ENCODE measurements around the gene HRAS. TPM values are rescaled to one million over a fixed set of nuclear protein-coding genes. Genes with fewer than 3 reads are reported as not detected.
A peak's percentile ranks its signal among the peaks of the same experiment; 100 is the strongest.

HRAS gene
- polyA plus RNA-seq, 1 donor from 2014 or later = 22.5 TPM

GRCh38 chr11:504053-504993, 31.1 kb downstream of the HRAS start:
- H3K36me3 Mint-ChIP-seq = peaks cover 2% of the 10 kb centered on the region
- peaks cover 2% of the 10 kb centered on the region for H3K27me3 Mint-ChIP-seq
- H3K4me3 Mint-ChIP-seq = peak overlapping the region; percentile 70 to 99 (median 98)
- peak overlapping the region in 2 of 3 donors; percentile 62 to 100 for H3K27ac Mint-ChIP-seq
- peaks cover 22 to 28% (median 23%) of the 10 kb centered on the region in 3 donors for H3K4me1 Mint-ChIP-seq
- H3K9me3 Mint-ChIP-seq = no peaks in the 10 kb centered on the region

- no peaks in the 10 kb centered on the region for H3K9me3 Mint-ChIP-seq
Measured at GRCh38 chr11:503179-503981, 32.0 kb downstream of the HRAS start.

GRCh38 chr11:502288-503178, 32.8 kb downstream of the HRAS start:
- Mint-ChIP-seq H3K4me3 (peak overlapping the region; percentile 41 to 93 (median 76)), H3K27me3 (peaks cover 2% of the 10 kb centered on the region), H3K27ac (peak overlapping the region in 2 of 3 donors; percentile 35 to 99), H3K4me1 (peaks cover 22 to 25% (median 24%) of the 10 kb centered on the region in 3 donors), H3K36me3 (peaks cover 6% of the 10 kb centered on the region), H3K9me3 (no peaks in the 10 kb centered on the region)

More at GRCh38 chr11:503179-503981, 32.0 kb downstream of the HRAS start:
- peaks cover 2% of the 10 kb centered on the region for H3K36me3 Mint-ChIP-seq
- H3K27ac Mint-ChIP-seq = peak overlapping the region in 2 of 3 donors; percentile 62 to 99
- peak overlapping the region; percentile 67 to 93 (median 82) for H3K4me3 Mint-ChIP-seq
- H3K4me1 Mint-ChIP-seq = peaks cover 22 to 28% (median 23%) of the 10 kb centered on the region in 3 donors
- H3K27me3 Mint-ChIP-seq = peaks cover 2% of the 10 kb centered on the region

GRCh38 chr11:501683-502287, 33.6 kb downstream of the HRAS start:
- H3K36me3 Mint-ChIP-seq = peaks cover 10% of the 10 kb centered on the region
- H3K4me1 Mint-ChIP-seq = peaks cover 22 to 28% (median 24%) of the 10 kb centered on the region in 3 donors
- peak overlapping the region in 2 of 3 donors; percentile 35 to 99 for H3K27ac Mint-ChIP-seq
- H3K27me3 Mint-ChIP-seq = peaks cover 2% of the 10 kb centered on the region
- no peaks in the 10 kb centered on the region for H3K9me3 Mint-ChIP-seq
- peak overlapping the region in 1 of 4 donors; percentile 29 for H3K4me3 Mint-ChIP-seq

GRCh38 chr11:501001-501682, 34.2 kb downstream of the HRAS start:
- peak overlapping the region; percentile 82 to 99 (median 85) for H3K27ac Mint-ChIP-seq
- H3K36me3 Mint-ChIP-seq = peaks cover 10% of the 10 kb centered on the region
- peaks cover 2% of the 10 kb centered on the region for H3K27me3 Mint-ChIP-seq
- H3K9me3 Mint-ChIP-seq = no peaks in the 10 kb centered on the region
- H3K4me1 Mint-ChIP-seq = peaks cover 16 to 25% (median 23%) of the 10 kb centered on the region in 3 donors
- H3K4me3 Mint-ChIP-seq = peak overlapping the region in 2 of 4 donors; percentile 12 to 86

- Mint-ChIP-seq H3K9me3 (no peaks in the 10 kb centered on the region), H3K27me3 (no peaks in the 10 kb centered on the region), H3K4me3 (no peak overlapping the region), H3K27ac (peak overlapping the region in 2 of 3 donors; percentile 43 to 62), H3K36me3 (peaks cover 15% of the 10 kb centered on the region), H3K4me1 (peaks cover 5 to 17% (median 12%) of the 10 kb centered on the region in 3 donors)
Measured at GRCh38 chr11:499201-500076, 35.9 kb downstream of the HRAS start.

GRCh38 chr11:498297-499181, 36.8 kb downstream of the HRAS start:
- H3K36me3 Mint-ChIP-seq = peaks cover 17% of the 10 kb centered on the region
- no peaks in the 10 kb centered on the region for H3K9me3 Mint-ChIP-seq
- peaks cover 5 to 15% (median 10%) of the 10 kb centered on the region in 3 donors for H3K4me1 Mint-ChIP-seq
- no peaks in the 10 kb centered on the region for H3K27me3 Mint-ChIP-seq
- no peak overlapping the region for H3K4me3 Mint-ChIP-seq
- H3K27ac Mint-ChIP-seq = peak overlapping the region in 1 of 3 donors; percentile 43

- H3K4me3 Mint-ChIP-seq = no peak overlapping the region
- no peak overlapping the region for H3K27ac Mint-ChIP-seq
- H3K36me3 Mint-ChIP-seq = peaks cover 17% of the 10 kb centered on the region
- H3K27me3 Mint-ChIP-seq = no peaks in the 10 kb centered on the region
- peaks cover 5 to 14% (median 7%) of the 10 kb centered on the region in 3 donors for H3K4me1 Mint-ChIP-seq
- H3K9me3 Mint-ChIP-seq = no peaks in the 10 kb centered on the region
Measured at GRCh38 chr11:497565-498296, 37.6 kb downstream of the HRAS start.

- H3K27ac Mint-ChIP-seq = peak overlapping the region in 1 of 3 donors; percentile 87
- H3K27me3 Mint-ChIP-seq = no peaks in the 10 kb centered on the region
- peaks cover 5 to 17% (median 7%) of the 10 kb centered on the region in 3 donors for H3K4me1 Mint-ChIP-seq
- no peaks in the 10 kb centered on the region for H3K9me3 Mint-ChIP-seq
- H3K4me3 Mint-ChIP-seq = no peak overlapping the region
- H3K36me3 Mint-ChIP-seq = peaks cover 17% of the 10 kb centered on the region
Measured at GRCh38 chr11:496834-497564, 38.4 kb downstream of the HRAS start.

- Mint-ChIP-seq H3K4me1 (peaks cover under 1 to 8% (median under 1%) of the 10 kb centered on the region in 3 donors), H3K27me3 (no peaks in the 10 kb centered on the region), H3K27ac (peak overlapping the region in 2 of 3 donors; percentile 66 to 73), H3K36me3 (peaks cover 17% of the 10 kb centered on the region), H3K4me3 (no peak overlapping the region), H3K9me3 (no peaks in the 10 kb centered on the region)
Measured at GRCh38 chr11:495537-495931, 39.8 kb downstream of the HRAS start.

Data from IgD-negative memory B cell (primary cell).